ENCODE data around the gene COX20.

Gene COX20

GRCh38 chr1:244862354-244862698, 26.9 kb downstream of the COX20 start:
- Histone ChIP-seq H4K20me1 (peaks cover 55 to 63% (median 56%) of the 10 kb centered on the region in 11 experiments), H3K36me3 (peaks cover 52 to 55% (median 54%) of the 10 kb centered on the region in 11 experiments), H3K4me1 (peaks cover 51 to 67% (median 62%) of the 10 kb centered on the region in 10 experiments)

GRCh38 chr1:244862699-244863490, 27.4 kb downstream of the COX20 start:
- Histone ChIP-seq H4K20me1 (peaks cover 49 to 58% (median 50%) of the 10 kb centered on the region in 11 experiments), H3K9ac (peak overlapping the region; percentile 99 to 100 (median 100)), H3K4me1 (peaks cover 45 to 61% (median 57%) of the 10 kb centered on the region in 10 experiments), H3K9me3 (replicated peaks in 1 of 11) (no peaks in the 10 kb centered on the region), H3K36me3 (peaks cover 46 to 49% (median 48%) of the 10 kb centered on the region in 11 experiments), H3K4me2 (peak overlapping the region; percentile 83 to 97 (median 93)), H3K4me3 (peak overlapping the region; percentile 93 to 100 (median 99)), H3K27me3 (no peaks in the 10 kb centered on the region), H3K27ac (peak overlapping the region; percentile 99 to 100 (median 100))
- peak in 9 of 11 experiments; percentile 13 to 77 (median 53); a peak in 9 of 22 replicates for TF ChIP-seq Cebpa-rat (IDR thresholded peaks at IDR 0.05)

More at GRCh38 chr1:244862354-244862698, 26.9 kb downstream of the COX20 start:
- Histone ChIP-seq H3K4me2 (peak overlapping the region; percentile 83 to 97 (median 93)), H3K9ac (peak overlapping the region; percentile 99 to 100 (median 100)), H3K27ac (peak overlapping the region; percentile 99 to 100 (median 100); a peak in 21 of 22 replicates), H3K4me3 (peak overlapping the region; percentile 93 to 100 (median 99)), H3K9me3 (replicated peaks in 1 of 11) (no peaks in the 10 kb centered on the region), H3K27me3 (no peaks in the 10 kb centered on the region)
- no peak for TF ChIP-seq Cebpa-rat (IDR thresholded peaks at IDR 0.05)

GRCh38 chr1:244863491-244864252, 28.2 kb downstream of the COX20 start:
- H3K27me3 ChIP-seq, result no peaks in the 10 kb centered on the region
- H3K4me1 ChIP-seq, result peaks cover 39 to 53% (median 49%) of the 10 kb centered on the region in 10 experiments
- H3K4me2 ChIP-seq, result peak overlapping the region in 6 of 11 experiments; percentile 5 to 30 (median 18); a peak in 6 of 22 replicates
- peaks cover 38 to 42% (median 41%) of the 10 kb centered on the region in 11 experiments for H3K36me3 ChIP-seq
- peak overlapping the region; percentile 93 to 100 (median 99) for H3K4me3 ChIP-seq
- H3K9ac ChIP-seq, result peak overlapping the region; percentile 99 to 100 (median 100)
- no peaks in the 10 kb centered on the region for H3K9me3 ChIP-seq (replicated peaks in 1 of 11)
- peaks cover 41 to 50% (median 42%) of the 10 kb centered on the region in 11 experiments for H4K20me1 ChIP-seq
- TF ChIP-seq Cebpa-rat (IDR thresholded peaks at IDR 0.05), result no peak
- peak overlapping the region; percentile 99 to 100 (median 100) for H3K27ac ChIP-seq

GRCh38 chr1:244864253-244865027, 29.0 kb downstream of the COX20 start, which contains the start of gene HNRNPU:
Gene HNRNPU (minus strand): TSS chr1:244864543. CDS start chr1:244864307, 236 bp downstream.
- H3K36me3 ChIP-seq, result peaks cover 31 to 34% (median 33%) of the 10 kb centered on the region in 11 experiments
- peak within 1 kb of the TSS; percentile 78 to 94 (median 87) for H3K4me2 ChIP-seq
- peak within 1 kb of the TSS; percentile 93 to 100 (median 99) for H3K4me3 ChIP-seq
- H3K27ac ChIP-seq, result peak within 1 kb of the TSS; percentile 99 to 100 (median 100)
- H3K9me3 ChIP-seq (replicated peaks in 1 of 11), result no peaks in the 10 kb centered on the region
- peaks cover 32 to 45% (median 41%) of the 10 kb centered on the region in 10 experiments for H3K4me1 ChIP-seq
- no peak for TF ChIP-seq Cebpa-rat (IDR thresholded peaks at IDR 0.05)
- peaks cover 34 to 42% (median 35%) of the 10 kb centered on the region in 11 experiments for H4K20me1 ChIP-seq
- H3K9ac ChIP-seq, result peak within 1 kb of the TSS; percentile 99 to 100 (median 100)
- H3K27me3 ChIP-seq, result no peaks in the 10 kb centered on the region

GRCh38 chr1:244865028-244865371, 29.5 kb downstream of the COX20 start:
- Histone ChIP-seq H3K36me3 (peaks cover 25 to 28% (median 27%) of the 10 kb centered on the region in 11 experiments), H3K4me3 (peak overlapping the region; percentile 93 to 100 (median 99)), H3K27me3 (no peaks in the 10 kb centered on the region), H3K9ac (peak overlapping the region; percentile 99 to 100 (median 100)), H4K20me1 (peaks cover 28 to 37% (median 29%) of the 10 kb centered on the region in 11 experiments), H3K4me1 (peaks cover 26 to 40% (median 36%) of the 10 kb centered on the region in 10 experiments), H3K4me2 (peak overlapping the region; percentile 78 to 94 (median 87)), H3K9me3 (replicated peaks in 1 of 11) (no peaks in the 10 kb centered on the region), H3K27ac (peak overlapping the region; percentile 99 to 100 (median 100))
- TF ChIP-seq Cebpa-rat (IDR thresholded peaks at IDR 0.05), result no peak

- no peaks in the 10 kb centered on the region for H3K27me3 ChIP-seq
- H3K4me2 ChIP-seq, result peak overlapping the region; percentile 78 to 94 (median 87); a peak in 21 of 22 replicates
- peak overlapping the region; percentile 99 to 100 (median 100); a peak in 19 of 22 replicates for H3K27ac ChIP-seq
- H3K9ac ChIP-seq, result peak overlapping the region in 10 of 11 experiments; percentile 99 to 100 (median 100); a peak in 14 of 22 replicates
- TF ChIP-seq Cebpa-rat (IDR thresholded peaks at IDR 0.05), result no peak
- H3K36me3 ChIP-seq, result peaks cover 17 to 20% (median 19%) of the 10 kb centered on the region in 11 experiments
- H3K4me1 ChIP-seq, result peaks cover 18 to 32% (median 28%) of the 10 kb centered on the region in 10 experiments
- H3K4me3 ChIP-seq, result peak overlapping the region in 5 of 10 experiments; percentile 93 to 100 (median 97); a peak in 3 of 20 replicates
- peaks cover 20 to 28% (median 21%) of the 10 kb centered on the region in 11 experiments for H4K20me1 ChIP-seq
- no peaks in the 10 kb centered on the region for H3K9me3 ChIP-seq (replicated peaks in 1 of 11)
These were observed 30.4 kb downstream of the COX20 start for GRCh38 chr1:244865820-244866219.

GRCh38 chr1:244866355-244866754, 30.9 kb downstream of the COX20 start:
- Histone ChIP-seq H3K9me3 (replicated peaks in 1 of 11) (no peaks in the 10 kb centered on the region), H3K4me1 (peaks cover 16 to 26% (median 23%) of the 10 kb centered on the region in 10 experiments), H4K20me1 (peaks cover 14 to 23% (median 15%) of the 10 kb centered on the region in 11 experiments), H3K4me2 (peak overlapping the region in 9 of 11 experiments; percentile 7 to 94 (median 84); a peak in 9 of 22 replicates), H3K36me3 (peaks cover 11 to 15% (median 14%) of the 10 kb centered on the region in 11 experiments; a peak in 21 of 22 replicates), H3K27ac (peak overlapping the region in 6 of 11 experiments; percentile 27 to 100 (median 100); a peak in 9 of 22 replicates), H3K9ac (peak overlapping the region in 1 of 11 experiments; percentile 100; a peak in 1 of 22 replicates), H3K4me3 (no peak overlapping the region), H3K27me3 (no peaks in the 10 kb centered on the region)
- TF ChIP-seq Cebpa-rat (IDR thresholded peaks at IDR 0.05), result no peak
